Left kidney (tissue), 2 donors: ENCODE results near the gene ADSS2. TPM values are rescaled to one million over a fixed set of nuclear protein-coding genes. Genes with fewer than 3 reads are reported as not detected.
A peak's percentile ranks its signal among the peaks of the same experiment; 100 is the strongest.
"Not testable (repeated sequence)": the region's sequence is repeated elsewhere in the genome, so short reads cannot be mapped to it uniquely, and the experiment has no call there.

Source experiments
- DNase-seq: peaks from one replicate; pipeline ENCODE4 v3.0.0-alpha.2; 2013
- polyA plus RNA-seq: library from polyadenylated mRNA; unstranded; fragments of 120-200 nt; gene quantifications from one replicate; pipeline ENCODE4 v1.2.1, GENCODE V29; 2013; ENCODE audit not compliant: insufficient read length

Gene ADSS2
- polyA plus RNA-seq, 1 donor = 67.4 TPM

DNA sequence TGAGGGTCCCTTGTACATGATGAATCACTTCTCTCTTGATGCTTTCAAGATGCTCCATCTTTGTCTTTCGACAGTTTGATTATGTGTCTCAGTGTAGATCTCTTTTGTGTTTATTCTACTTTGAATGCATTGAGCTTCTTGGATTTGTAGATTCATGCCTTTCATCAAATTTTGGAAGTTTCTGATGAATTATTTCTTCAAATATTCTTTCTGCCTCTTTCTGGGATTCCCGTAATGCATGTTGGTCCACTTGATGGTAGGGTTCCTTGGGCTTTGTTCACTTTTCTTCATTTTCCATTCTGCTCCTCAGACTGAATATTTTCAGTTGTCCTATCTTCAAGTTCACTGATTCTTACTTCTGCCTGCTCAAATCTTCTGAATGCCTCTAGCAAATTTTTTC, 50.7 kb downstream of the ADSS2 start:
- no peak for DNase-seq

DNA sequence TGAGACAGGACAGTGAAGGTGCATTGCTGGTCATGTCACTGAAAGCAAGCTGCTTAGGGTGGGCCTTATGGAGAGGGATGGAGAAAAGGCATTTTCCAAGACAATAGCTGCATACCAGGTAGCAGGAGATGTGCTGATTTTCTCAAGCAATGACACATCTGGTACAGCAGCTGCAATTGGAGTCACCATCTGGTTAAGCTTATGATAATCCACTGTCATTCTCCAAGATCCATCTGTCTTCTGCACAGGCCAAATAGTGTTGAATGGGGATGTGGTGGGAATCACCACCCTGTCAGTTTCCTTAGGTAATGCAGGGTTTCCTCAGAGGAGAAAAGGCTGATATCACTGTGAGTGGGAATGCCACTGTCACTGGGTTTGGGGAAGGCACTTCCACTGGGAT, 54.6 kb downstream of the ADSS2 start:
- DNase-seq = no peak

DNA sequence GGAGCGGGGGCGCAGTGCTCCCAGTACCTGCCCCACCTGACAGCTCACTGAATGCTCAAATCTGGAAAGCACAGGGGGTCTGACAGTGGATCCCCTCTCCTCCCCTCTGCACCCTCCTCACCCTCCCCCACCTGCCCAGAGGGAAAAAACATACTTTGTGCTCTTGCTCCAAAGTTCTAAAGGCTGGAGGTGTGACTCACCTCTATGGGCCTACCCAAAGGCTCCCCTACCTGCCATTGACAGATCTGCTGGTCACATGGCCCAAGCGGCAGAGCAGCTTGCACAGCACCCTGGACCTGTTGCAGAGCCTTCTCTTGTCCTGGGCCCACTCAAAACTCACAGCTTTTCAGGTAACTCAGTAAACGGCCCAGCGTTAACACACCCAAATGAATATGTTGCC, 55.7 kb downstream of the ADSS2 start:
- no peak for DNase-seq

DNA sequence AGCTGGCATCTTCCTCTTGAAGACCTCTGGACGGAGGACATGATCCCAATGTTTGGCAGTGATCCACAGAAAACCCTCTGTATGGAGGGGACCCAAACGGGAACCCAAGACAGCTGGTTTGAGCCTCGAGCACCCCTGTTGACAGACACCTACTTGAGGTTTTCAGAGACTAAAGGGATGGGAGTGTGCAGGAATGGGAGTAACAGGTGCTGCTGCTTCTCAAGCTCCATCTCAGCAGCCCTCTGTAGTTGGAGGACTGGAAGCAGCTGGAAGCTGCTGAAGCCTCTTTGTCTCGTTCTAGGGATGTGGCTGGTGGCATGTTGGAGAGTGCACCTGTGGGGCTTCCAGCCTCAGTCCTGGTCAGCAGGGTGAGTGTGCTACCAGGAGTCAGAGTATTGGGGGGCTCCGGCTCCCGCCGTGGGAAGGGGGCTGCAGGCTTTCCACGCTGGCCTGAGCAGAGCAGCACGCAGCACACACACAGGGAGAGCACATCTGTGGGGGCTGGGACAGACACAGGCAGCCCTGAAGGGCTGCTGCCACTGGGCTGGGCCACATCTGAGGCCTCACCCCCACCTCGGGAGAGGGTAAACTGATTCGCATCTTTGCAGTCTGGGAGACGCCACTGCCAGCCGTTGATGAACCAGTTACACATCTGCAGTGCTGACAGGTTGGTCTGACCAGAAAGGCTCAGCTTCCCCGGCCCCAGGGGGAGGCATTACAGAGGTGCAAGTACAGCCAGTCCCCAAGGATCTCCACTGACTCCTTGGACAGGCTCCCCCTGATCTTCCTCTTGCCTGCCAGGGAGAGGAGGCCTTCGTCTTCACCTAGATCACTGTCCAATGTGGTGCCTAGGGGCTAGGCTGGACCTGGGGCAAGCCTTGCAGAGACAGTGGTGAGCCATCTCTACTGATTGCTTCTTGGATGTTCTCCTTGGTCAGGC, 56.6 kb downstream of the ADSS2 start:
- no peak for DNase-seq

DNA sequence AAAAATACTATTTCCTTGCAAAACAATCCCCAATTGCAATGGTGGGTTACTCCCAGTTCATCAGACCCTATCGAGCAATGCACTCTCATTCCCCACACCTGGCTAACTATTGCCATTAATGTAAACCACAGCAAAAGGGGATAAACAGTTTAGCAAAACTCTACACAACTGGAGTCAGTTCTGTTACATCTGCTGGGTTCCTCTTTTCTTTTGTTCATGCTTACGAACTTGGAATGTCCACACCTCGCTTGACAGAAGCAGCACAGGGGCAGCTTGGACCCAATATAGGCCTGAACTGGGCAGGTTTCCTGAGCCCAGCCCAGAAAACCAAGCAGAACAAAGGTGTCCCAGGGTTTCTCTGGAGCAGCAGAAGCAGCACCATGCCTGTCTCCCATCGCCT, 57.4 kb downstream of the ADSS2 start:
- DNase-seq = no peak

DNA sequence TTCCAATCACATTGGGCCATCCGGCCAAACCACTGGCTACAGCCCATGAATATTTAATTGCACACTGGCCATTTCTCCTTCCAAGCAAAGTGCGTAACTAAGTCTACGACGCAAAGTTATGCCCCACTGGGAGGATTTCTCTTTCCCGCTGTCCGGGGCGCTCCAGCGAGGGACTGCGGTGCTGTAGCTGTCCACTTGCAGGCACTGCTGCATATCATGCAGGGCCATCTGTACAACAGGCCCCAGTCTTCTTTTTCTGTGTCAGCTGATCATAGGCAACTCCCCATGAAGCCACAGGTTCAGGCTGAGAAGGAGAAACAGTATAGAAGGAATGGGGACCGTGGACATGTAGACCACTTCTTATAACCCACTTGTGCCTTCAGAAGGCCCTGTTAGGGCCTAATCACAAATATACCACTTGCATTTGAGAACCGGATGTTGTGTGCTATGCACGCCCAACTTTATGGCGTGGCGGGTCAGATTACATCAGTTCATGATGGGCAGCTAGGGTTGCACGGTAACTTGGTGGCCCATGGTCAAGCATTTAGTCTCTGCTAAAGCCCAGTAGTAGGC, 58.0 kb downstream of the ADSS2 start:
- no peak for DNase-seq

DNA sequence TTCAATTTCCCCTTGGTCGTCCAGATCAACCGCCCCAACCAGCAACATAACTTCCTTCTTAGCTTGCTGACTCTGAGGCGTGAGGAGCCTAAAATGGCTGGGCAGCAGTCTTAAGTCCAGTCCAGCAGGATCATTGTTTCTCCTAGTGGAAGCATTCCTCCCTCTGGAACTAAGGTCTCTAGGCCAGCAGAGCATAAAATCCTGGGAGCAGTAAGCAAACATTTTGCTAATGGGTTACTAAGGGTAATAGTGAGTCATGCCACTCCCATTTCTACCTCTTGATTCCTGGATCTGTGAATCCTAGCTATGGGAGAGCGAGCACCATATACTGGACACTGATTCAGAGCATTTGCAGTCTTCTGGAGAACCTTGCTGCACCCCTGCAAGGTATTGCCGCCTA, 59.9 kb downstream of the ADSS2 start:
- DNase-seq = peak; percentile 11

DNA sequence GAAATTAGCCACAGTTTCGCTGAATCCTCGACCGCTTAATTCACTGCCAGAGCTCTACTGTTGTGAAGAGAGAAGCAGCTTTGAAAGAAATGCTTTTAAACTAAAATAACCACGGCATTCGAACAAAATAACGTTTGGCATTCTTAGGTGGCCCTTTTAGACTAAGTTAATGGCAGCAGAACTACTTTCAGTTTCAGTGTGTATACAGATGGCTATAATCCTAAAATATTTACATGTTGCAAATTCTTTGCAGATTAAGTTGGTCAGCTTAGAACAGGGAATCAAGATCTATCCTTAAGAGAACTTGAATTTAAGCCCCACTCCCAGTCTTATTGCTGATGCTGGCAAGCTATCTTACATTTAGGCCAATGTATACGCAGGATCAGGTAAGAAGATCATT, 62.7 kb downstream of the ADSS2 start:
- DNase-seq = no peak

DNA sequence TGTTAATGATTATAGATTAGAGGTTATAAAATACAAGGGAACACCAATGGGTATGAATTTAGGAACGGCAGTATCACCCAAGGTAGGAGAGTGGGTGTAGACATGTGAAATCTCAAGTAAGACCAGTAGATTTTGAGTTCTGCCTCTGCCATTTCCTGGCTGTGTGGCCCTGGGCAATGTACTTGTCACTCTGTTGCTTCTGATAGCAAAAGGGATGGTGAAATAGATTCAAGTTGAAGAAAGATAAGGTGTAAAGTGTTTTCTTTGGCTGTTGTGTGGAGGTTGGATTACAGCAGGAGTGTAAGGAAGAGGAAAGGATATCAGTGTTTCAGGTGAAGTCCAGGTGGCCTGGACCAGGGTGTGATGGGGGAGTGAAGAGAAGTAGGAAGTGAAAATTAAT, 64.3 kb downstream of the ADSS2 start:
- DNase-seq = no peak

DNA sequence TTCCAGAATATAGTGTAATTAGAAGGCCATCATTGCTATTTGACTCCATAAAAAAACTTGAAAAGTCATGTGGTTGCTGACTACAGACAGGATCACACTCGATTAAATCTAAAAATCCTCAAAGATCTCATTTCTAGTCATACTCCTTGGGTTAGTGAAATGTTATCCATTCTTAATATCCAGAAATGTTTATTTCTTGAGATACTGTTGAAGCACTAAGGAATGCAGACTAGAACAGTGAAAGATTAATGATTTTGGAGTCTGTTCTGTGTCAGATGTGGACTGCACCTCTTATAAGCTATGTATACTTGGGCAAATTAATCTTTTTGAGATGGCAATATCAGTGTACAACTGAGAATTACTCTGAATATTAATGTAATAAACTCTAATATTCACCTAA, 65.1 kb downstream of the ADSS2 start:
- no peak for DNase-seq

DNA sequence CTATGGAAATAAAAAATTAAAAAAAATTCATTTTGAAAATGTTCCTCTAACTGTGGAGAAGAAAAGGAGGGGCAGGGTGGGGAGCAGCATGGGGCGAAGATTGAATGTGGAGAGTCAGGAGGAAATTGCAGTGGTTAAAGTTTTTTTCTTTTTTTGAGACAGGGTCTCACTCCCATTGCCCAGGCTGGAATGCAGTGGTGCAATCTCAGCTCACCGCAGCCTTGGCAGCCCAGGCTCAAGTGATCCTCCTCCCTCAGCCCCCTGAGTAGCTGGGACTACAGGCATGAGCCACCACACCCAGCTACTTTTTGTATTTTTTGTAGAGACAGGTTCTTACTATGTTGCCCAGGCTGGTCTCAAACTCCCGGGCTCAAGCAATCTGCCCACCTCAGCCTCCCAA, 67.6 kb downstream of the ADSS2 start:
- DNase-seq = no peak

DNA sequence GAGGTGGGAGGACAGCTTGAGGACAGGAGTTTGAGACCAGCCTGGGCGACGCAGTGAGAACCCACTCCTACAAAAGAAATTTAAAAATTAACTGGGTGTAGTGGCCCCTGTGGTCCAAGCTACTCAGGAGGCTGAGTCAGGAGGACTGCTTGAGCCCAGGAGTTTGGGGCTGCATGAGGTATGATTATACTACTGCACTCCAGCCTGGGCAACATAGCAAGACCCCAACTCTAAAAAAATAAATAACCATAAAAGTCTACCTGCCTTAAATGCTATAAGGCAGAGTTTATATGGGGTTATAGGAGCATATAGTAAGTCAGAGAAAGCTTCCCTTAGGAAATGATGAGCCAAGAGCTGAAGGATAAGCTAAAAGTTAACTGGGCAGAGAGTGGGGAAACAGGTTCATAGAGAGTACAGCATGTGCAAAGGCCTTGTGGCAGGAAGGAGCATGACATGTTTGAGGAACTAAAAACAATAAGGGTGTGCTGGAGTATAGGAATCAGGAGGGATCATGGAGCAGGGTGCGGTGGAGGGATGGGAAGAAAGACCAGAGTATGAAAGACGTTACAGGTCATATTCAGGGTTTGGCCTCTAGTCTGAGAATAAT, 68.3 kb downstream of the ADSS2 start:
- no peak for DNase-seq

DNA sequence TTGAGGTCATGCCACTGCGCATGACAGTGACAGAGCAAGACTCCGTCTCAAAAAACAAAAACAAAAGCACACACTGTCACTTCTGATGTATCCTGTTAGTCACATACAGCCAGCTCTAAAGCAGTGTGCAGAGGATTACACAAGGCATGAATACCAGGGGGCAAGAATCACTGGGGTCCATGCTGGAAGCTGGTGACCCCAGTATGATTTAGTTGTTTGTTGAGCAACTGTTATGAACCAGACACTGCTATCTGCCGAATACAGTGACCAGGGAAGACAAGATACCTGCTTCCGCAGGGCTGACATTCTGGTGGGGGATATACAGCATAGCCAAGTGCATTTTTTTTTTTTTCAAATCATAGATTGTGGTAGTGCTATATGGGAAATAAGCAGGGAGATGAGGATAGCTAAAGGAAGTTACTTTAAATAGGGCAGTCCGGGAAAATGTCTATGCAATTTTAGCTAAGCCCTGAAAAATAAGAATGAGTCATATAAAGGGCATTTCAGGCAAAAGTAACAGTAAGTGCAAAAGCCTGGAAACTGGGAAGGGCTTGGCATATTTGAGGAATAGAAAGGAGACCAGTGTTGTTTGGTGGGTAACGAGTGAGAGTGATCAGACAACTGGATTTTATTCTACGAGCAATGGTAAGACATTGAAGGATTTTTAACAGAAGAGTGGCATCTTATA, 69.7 kb downstream of the ADSS2 start:
- DNase-seq = no peak

DNA sequence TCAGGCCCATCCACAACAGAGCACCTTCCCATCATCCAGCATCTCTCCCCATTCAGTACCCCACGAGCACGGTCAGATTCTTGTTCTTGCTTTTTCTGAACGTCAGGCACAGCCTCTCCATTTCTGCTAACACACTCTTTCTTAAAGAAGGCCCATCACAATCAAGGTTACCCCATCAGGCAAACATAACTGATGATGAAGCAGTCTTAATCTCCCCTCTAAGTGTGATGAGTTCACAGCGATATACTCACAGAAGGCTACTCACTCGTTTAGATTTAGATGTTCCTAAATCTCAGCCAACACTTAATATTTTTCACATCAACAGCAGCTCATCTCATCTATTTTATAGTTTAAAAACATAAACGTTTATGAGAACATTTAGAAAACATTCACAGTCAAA, 75.6 kb downstream of the ADSS2 start:
- DNase-seq = no peak

DNA sequence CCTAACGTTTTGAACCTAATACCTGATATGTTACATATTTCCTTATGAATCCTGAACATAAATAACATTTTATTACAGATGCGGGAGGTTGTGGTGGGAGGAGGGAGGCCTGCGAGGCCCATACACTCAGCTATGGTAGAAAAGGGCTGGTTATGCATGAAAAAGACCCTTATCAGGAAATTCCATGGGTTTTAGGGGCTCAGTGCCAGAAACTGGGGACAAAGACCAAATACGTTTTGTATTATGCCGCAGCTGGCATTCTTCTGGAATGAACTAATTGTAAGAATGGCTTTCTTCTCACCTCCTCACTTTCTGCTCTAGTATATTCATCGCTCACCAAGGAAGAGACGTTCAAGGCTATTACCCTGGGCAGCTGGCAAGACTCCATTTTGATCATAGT, 76.7 kb downstream of the ADSS2 start:
- DNase-seq = no peak

DNA sequence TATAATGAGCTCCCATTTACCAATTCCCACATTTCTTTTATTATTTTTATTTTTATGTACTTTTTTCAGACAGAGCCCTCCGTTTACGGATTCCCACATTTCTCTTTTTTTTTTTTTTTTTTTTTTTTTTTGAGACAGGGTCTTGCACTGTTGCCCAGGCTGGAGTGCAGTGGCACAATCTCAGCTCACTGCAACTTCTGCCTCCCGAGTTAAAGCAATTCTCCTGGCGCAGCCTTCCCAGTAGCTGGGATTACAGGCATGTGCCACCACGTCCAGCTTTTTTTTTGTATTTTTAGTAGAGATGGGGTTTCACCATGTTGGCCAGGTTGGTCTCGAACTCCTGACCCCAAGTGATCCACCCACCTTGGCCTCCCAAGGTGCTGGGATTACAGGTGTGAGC, 77.2 kb downstream of the ADSS2 start:
- DNase-seq = not testable (repeated sequence)

DNA sequence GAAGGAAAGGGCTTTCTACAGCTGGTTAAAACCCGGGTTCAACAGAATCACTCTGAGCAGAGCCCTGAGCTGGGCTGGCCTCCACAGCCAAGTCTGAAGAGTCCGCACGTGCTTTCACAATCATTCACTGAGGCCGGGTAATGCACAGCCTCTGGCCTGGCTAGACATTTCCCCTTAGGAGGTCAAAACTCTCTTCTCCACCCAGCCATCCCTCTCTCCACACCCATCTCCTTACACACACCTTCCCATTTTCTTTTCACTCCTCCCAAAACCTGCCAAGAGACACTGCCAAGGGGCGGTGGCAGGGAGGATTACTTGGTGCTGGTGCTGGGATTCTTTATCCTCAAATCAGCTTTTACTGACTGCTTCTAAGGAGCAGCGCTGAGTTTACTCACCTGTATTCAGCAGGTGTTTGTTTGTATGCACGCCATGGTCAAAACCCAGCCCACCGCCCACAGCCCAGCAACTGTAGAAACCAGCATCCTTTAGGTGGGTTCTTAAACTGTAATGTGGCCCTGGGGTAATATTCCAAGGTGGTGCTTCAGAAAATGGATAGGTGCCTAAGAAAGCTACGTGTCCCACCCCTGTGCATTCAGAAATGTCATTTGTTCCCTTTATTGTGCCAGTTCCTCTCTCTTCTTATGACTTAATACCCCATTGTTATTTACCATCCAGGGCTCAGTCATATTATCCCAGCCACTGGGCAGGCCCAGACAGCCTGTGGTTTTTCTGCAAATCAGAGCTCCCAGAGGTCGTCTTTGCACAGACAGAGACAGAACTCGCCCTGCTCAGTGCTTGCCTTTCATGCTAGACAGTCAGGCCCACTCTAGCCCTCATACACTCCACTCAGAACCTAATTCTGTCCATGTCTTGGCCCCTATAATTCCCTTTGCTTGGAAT, 80.2 kb downstream of the ADSS2 start:
- DNase-seq = no peak

DNA sequence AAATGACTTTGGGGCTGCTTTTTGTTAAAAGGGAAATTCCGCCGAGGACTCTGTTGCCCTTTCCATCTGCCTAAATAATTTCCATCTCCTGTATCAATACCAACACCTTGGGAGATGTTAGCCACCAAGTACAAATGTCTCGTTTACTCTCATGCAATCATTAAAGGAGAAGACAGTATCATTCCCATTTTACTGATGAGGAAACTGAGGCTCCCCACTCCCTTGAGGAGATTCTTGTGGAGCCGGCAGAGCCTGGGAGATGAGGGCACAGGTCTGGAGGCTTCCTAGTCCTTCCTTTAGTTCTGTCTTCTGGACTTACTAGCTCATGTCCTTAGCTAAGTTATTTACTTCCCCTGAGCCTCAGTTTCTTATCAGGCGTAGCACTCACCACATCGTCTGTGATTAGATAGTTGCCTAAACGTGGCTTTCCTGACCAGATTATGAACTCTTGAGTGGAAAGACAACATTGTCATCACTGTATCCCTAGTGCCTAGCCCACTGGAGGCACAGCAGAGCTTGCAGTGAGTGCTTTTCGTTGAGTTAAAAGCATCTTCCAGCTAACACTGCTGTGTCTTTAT, 81.6 kb downstream of the ADSS2 start:
- DNase-seq = no peak

DNA sequence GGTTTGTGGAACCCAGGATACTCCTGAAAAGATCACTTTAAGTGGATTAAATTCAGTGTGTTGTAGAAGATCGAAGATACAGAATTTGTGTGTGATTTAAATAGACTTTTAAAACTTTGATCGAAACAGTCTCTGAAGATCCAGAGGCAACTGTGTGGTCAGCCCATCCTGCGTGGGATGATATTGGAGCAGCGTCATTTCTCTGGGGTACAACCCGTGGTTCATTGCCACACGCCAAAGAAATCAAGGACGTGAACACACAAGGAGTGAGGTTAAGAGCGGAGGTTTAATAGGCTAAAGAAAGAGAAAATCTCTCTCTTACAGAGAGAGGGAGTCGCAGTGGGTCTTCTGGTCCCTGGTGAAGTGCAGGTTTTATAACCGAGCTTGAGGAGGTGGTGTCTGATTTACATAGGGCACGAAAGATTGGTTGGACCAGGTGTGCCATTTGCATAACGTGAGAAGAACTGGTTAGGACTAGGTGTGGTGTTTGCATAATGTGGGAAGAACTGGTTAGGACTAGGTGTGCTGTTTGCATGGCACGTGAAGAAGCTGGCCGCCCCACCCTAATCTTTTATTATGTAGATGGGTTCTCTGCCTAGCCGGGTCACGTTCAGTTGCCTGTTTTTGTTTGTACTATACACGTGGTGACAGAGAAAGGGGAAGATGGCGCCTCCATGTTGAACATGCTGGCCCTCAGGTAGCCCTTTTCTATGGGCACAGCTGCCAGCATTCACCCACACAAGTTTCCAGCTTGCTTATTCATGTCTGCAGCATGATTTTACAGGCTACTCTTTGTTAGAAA, 82.3 kb downstream of the ADSS2 start:
- DNase-seq = no peak

DNA sequence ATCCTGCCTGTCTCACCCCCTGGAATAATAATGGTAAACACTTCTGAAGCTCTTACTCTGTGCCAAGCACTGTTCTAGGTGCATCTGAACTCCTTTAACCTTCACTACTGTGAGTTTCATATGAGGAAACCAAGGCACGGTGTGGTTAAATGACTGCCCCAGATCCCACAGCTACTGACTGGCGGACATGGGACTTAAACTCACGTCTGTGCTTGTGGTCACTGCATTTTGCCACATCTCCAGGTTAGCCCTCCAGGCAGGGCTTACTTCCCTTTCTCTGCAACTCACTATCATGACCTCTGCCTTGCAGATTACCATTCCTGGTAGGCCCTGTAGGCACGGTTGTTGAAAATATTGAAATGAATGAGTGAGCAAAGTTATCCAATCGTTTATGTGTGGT, 83.4 kb downstream of the ADSS2 start:
- no peak for DNase-seq
